Activated T-helper 1 cell treated with Interleukin-2 at 50 U/mL for 16 hours (primary cell): Measurements from ENCODE around the gene SH3RF1.

Source experiments
- DNase-seq: peaks from one replicate; pipeline ENCODE4 v3.0.0-alpha.2; 2020; ENCODE audit warnings: low read depth

The SH3RF1 gene

GRCh38 chr4:169251291-169252235 is 19.2 kb downstream of the SH3RF1 start:
- DNase-seq: no peak

- DNase-seq: no peak
Measured at GRCh38 chr4:169250796-169251195, 20.0 kb downstream of the SH3RF1 start.

GRCh38 chr4:169249999-169250398 is 20.8 kb downstream of the SH3RF1 start:
- no peak for DNase-seq

GRCh38 chr4:169249214-169249973 is 21.4 kb downstream of the SH3RF1 start:
- no peak for DNase-seq

GRCh38 chr4:169248645-169249044 is 22.1 kb downstream of the SH3RF1 start:
- DNase-seq: no peak

GRCh38 chr4:169246957-169247396 is 23.8 kb downstream of the SH3RF1 start:
- DNase-seq: no peak

- DNase-seq: no peak
Measured at GRCh38 chr4:169246279-169246678, 24.5 kb downstream of the SH3RF1 start.

GRCh38 chr4:169245061-169245460 is 25.7 kb downstream of the SH3RF1 start:
- no peak for DNase-seq

GRCh38 chr4:169243825-169244609 is 26.7 kb downstream of the SH3RF1 start:
- DNase-seq: no peak

GRCh38 chr4:169241464-169241863 is 29.3 kb downstream of the SH3RF1 start:
- DNase-seq: no peak

- DNase-seq: no peak
Measured at GRCh38 chr4:169239221-169239905, 31.4 kb downstream of the SH3RF1 start.

GRCh38 chr4:169238445-169238844 is 32.3 kb downstream of the SH3RF1 start:
- DNase-seq: no peak

- DNase-seq: no peak
Measured at GRCh38 chr4:169236873-169237626, 33.7 kb downstream of the SH3RF1 start.

GRCh38 chr4:169236078-169236477 is 34.7 kb downstream of the SH3RF1 start:
- DNase-seq: no peak

- DNase-seq: no peak
Measured at GRCh38 chr4:169234137-169234855, 36.5 kb downstream of the SH3RF1 start.

GRCh38 chr4:169233691-169234090 is 37.1 kb downstream of the SH3RF1 start:
- no peak for DNase-seq

- no peak for DNase-seq
Measured at GRCh38 chr4:169231647-169232262, 39.0 kb downstream of the SH3RF1 start.

GRCh38 chr4:169229571-169230028 is 41.2 kb downstream of the SH3RF1 start:
- no peak for DNase-seq

GRCh38 chr4:169228076-169228475 is 42.7 kb downstream of the SH3RF1 start:
- DNase-seq: no peak

- no peak for DNase-seq
Measured at GRCh38 chr4:169226565-169226964, 44.2 kb downstream of the SH3RF1 start.
